GM21381 (cell line): ENCODE data around the gene GPR146.
A peak's percentile ranks its signal among the peaks of the same experiment; 100 is the strongest.
"Not testable (repeated sequence)": the region's sequence is repeated elsewhere in the genome, so short reads cannot be mapped to it uniquely, and the experiment has no call there.

Experiments
- ATAC-seq: cut with Tn5 transposase; IDR thresholded peaks from one replicate; pipeline ENCODE4 v1.9.1; 2021; ENCODE audit warnings: mild to moderate bottlenecking, moderate library complexity; ENCODE audit not compliant: unreplicated experiment

GPR146 gene, protein sequence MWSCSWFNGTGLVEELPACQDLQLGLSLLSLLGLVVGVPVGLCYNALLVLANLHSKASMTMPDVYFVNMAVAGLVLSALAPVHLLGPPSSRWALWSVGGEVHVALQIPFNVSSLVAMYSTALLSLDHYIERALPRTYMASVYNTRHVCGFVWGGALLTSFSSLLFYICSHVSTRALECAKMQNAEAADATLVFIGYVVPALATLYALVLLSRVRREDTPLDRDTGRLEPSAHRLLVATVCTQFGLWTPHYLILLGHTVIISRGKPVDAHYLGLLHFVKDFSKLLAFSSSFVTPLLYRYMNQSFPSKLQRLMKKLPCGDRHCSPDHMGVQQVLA

DNA sequence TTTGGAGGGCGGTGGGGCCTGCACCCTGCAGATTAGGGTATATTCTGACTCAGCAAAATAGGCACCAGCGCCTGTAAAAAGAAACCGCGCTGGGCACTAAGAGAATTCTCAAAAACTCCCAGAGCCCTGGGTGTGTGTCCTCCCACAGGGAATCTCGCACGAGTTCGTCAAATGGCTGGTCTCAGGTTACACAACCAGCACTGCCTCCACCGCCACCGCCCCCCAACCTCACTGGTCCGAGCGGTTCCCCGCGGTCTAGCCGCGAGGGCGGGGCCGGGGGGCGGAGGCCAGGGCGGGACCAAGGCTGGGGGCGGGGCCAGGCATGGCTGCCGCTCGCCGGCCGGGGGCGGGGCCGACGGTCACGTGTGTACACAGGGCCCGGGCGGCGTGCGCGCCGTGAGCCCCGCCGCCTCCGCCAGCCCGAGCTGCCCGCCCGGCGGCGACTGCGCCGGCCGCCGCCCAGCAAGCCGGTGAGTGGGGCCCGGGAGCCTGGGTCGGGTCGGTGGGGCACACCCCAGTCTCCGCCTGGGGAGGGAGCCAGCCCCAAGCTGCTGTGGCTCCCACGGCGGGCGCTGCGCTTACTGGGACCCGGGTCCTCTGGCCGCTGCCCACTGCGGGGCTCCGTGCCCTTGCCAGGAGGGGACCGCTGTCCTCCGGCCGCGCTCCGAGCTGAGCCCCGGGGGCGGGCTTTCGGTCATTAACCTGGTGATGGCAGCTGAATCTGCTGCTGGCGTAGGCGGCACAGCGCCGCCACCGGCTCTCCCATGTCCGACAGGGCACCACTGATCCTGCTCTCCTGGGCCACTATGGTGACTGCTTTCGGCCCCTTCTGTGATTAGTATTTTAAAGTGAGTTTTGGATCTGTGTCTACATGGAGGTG, at the start of gene GPR146:
Gene GPR146 (plus strand): TSS at position 358 of the 880 bp plus-strand sequence. CDS start 12,970 bp downstream, outside the sequence.
- ATAC-seq: peak; percentile 84

GRCh38 chr7:994592-995308, 49.6 kb upstream of the GPR146 start:
- no peak for ATAC-seq

GRCh38 chr7:995571-995970, 48.8 kb upstream of the GPR146 start:
- no peak for ATAC-seq

GRCh38 chr7:996079-996872, 48.1 kb upstream of the GPR146 start:
- no peak for ATAC-seq

GRCh38 chr7:997404-998395, 46.6 kb upstream of the GPR146 start:
- ATAC-seq: no peak

- no peak for ATAC-seq
Observed at GRCh38 chr7:999149-999879, 45.0 kb upstream of the GPR146 start.

DNA sequence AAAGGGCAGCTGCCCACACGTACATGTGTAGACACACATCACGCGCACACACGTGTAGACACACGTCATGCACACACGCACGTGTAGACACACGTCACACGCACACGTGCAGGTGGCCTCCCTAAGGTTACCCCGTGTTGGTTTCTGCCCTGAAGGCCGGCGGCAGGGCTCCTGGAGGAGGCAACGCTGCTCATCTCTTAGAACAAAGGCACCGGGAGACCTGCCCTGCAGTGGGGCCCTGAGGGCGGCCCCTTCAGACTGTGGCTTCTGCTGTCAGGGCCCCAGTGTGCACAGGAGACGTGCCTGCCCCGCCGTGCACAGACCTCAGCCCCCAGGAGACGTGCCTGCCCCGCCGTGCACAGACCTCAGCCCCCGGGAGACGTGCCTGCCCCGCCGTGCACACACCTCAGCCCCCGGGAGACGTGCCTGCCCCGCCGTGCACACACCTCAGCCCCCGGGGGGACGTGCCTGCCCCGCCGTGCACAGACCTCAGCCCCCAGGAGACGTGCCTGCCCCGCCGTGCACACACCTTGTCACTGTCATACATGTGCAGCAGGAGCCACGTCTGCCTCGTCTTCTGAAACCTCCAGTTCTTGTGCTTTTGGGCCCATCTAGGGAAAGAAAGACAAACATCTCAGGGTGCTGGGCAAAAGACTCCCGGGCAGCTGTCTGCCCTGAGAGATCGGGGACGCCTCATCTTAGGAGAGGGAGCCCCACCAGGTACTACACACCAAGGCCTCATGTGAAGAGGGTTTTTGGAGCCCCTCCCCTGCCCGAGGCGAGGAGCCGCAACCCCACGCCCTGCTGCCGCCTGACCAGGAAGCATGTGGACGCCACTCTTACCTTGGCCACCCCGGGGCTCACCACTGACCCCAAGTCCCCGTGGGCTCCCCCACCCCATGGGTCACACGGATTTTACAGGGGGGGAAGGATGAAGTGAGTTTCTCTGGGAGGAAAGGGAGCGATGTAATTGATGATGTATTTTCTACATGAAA, 44.1 kb upstream of the GPR146 start:
- no peak for ATAC-seq

GRCh38 chr7:1001069-1001770, 43.1 kb upstream of the GPR146 start:
- ATAC-seq: not testable (repeated sequence)

- not testable (repeated sequence) for ATAC-seq
Observed at GRCh38 chr7:1002026-1002425, 42.3 kb upstream of the GPR146 start.

GRCh38 chr7:1002445-1002844, 41.9 kb upstream of the GPR146 start:
- ATAC-seq: not testable (repeated sequence)

- ATAC-seq: no peak
Observed at GRCh38 chr7:1004018-1004852, 40.1 kb upstream of the GPR146 start.

- no peak for ATAC-seq
Observed at GRCh38 chr7:1005303-1005702, 39.0 kb upstream of the GPR146 start.

DNA sequence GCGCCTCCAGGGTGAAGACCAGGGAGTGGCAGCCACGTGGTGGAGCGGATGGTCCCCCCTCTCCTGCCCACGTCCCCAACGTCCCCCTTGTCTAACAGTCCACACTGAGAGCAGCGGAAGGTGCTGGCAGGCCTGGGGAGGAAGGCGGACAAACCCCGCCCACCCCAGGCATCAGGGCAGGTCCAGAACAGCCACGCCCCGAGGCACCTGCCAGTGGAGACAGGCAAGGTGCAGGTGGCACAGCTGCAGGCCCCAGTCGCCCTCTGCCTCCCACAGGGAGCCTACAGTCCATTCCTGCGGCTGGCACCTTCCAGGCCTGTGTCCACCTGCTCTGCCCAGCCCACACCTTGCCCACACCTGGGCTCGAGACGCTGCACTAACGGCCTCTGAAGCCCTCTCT, 36.4 kb upstream of the GPR146 start:
- ATAC-seq: no peak

GRCh38 chr7:1008733-1009363, 35.5 kb upstream of the GPR146 start:
- no peak for ATAC-seq

GRCh38 chr7:1009747-1010146, 34.6 kb upstream of the GPR146 start:
- no peak for ATAC-seq
